Activated B cell treated with CpG ODN at 0.5 μM for 24 hours (primary cell): Measurements from ENCODE around the gene THSD4. TPM values are rescaled to one million over a fixed set of nuclear protein-coding genes. Genes with fewer than 3 reads are reported as not detected.
"Not testable (repeated sequence)": the region's sequence is repeated elsewhere in the genome, so short reads cannot be mapped to it uniquely, and the experiment has no call there.

Experiments used
- ATAC-seq: fragments of 200-7000 bp; cut with Tn5 transposase; one replicate; pipeline ENCODE4 v1.10.0; 2021; ENCODE audit warnings: low read depth, mild to moderate bottlenecking, moderate library complexity
- CTCF ChIA-PET: fragments of 350-600 bp; sonication (Branson Sonifier 250); formaldehyde crosslinking; loops from one replicate; lab custom pipeline; 2021; ENCODE audit warnings: antibody characterized with exemption; lab: Charles Lee
- POLR2A ChIA-PET: fragments of 350-600 bp; sonication (Branson Sonifier 250); formaldehyde crosslinking; loops from one replicate; lab custom pipeline; 2021; ENCODE audit warnings: antibody characterized with exemption; lab: Charles Lee
- DNase-seq: peaks from one replicate; pipeline ENCODE4 v3.0.0; 2022
- H3K27ac Mint-ChIP-seq: one replicate; pipeline ENCODE4 v1.8.0; 2020; ENCODE audit warnings: mixed read lengths
- H3K27me3 Mint-ChIP-seq: one replicate; pipeline ENCODE4 v1.8.0; 2021; ENCODE audit warnings: mixed read lengths
- H3K36me3 Mint-ChIP-seq: one replicate; pipeline ENCODE4 v1.8.0; 2021; ENCODE audit warnings: low read depth, mixed read lengths
- H3K4me1 Mint-ChIP-seq: one replicate; pipeline ENCODE4 v1.8.0; 2021; ENCODE audit warnings: mixed read lengths
- H3K4me3 Mint-ChIP-seq: one replicate; pipeline ENCODE4 v1.8.0; 2020; ENCODE audit warnings: mild to moderate bottlenecking, mixed read lengths
- H3K9me3 Mint-ChIP-seq: one replicate; pipeline ENCODE4 v1.8.0; 2020; ENCODE audit warnings: mixed read lengths
- intact Hi-C: fragments of 100-400 bp; cut with micrococcal nuclease; formaldehyde crosslinking; loops from one replicate; pipeline ENCODE4 v1.15.1; 2024
- total RNA-seq: library from RNA; stranded (reverse); gene quantifications from 2 replicates; pipeline ENCODE4 v1.2.3, GENCODE V29; 2022
- TF ChIP-seq, protein P1 (sequence below): fragments of 200-600 bp; IDR thresholded peaks from one replicate; pipeline ENCODE4 v1.8.0; 2022; ENCODE audit warnings: antibody characterized with exemption, mild to moderate bottlenecking

THSD4 gene
- total RNA-seq, 1 donor from 2014 or later: not detected

GRCh38 chr15:71316911-71317310 is 201.6 kb downstream of the THSD4 start:
- Mint-ChIP-seq H3K9me3 (peaks cover 10% of the 10 kb centered on the region), H3K27ac (no peak overlapping the region), H3K36me3 (no peaks in the 10 kb centered on the region), H3K4me3 (no peak overlapping the region), H3K27me3 (no peaks in the 10 kb centered on the region), H3K4me1 (no peaks in the 10 kb centered on the region)
- DNase-seq (no peak), ATAC-seq (no peak)
- TF ChIP-seq, protein P1, sequence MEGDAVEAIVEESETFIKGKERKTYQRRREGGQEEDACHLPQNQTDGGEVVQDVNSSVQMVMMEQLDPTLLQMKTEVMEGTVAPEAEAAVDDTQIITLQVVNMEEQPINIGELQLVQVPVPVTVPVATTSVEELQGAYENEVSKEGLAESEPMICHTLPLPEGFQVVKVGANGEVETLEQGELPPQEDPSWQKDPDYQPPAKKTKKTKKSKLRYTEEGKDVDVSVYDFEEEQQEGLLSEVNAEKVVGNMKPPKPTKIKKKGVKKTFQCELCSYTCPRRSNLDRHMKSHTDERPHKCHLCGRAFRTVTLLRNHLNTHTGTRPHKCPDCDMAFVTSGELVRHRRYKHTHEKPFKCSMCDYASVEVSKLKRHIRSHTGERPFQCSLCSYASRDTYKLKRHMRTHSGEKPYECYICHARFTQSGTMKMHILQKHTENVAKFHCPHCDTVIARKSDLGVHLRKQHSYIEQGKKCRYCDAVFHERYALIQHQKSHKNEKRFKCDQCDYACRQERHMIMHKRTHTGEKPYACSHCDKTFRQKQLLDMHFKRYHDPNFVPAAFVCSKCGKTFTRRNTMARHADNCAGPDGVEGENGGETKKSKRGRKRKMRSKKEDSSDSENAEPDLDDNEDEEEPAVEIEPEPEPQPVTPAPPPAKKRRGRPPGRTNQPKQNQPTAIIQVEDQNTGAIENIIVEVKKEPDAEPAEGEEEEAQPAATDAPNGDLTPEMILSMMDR: no peak
- intact Hi-C loops: no loop called here
- ChIA-PET CTCF (no interaction called here), POLR2A (no interaction called here)

GRCh38 chr15:71319424-71319823 is 204.2 kb downstream of the THSD4 start:
- H3K9me3 Mint-ChIP-seq, DNase-seq, H3K27me3 Mint-ChIP-seq, CTCF ChIA-PET, H3K4me1 Mint-ChIP-seq, H3K4me3 Mint-ChIP-seq, ATAC-seq, intact Hi-C loops, H3K27ac Mint-ChIP-seq, POLR2A ChIA-PET, H3K36me3 Mint-ChIP-seq: not testable (repeated sequence)

- Mint-ChIP-seq H3K9me3 (peaks cover 6% of the 10 kb centered on the region), H3K4me3 (no peak overlapping the region), H3K27me3 (no peaks in the 10 kb centered on the region), H3K4me1 (no peaks in the 10 kb centered on the region), H3K27ac (no peak overlapping the region), H3K36me3 (no peaks in the 10 kb centered on the region)
- intact Hi-C loops: no loop called here
- no peak for DNase-seq
- ATAC-seq: no peak
- ChIA-PET CTCF (no interaction called here), POLR2A (no interaction called here)
- TF ChIP-seq, protein P1: no peak
These were observed 204.7 kb downstream of the THSD4 start for GRCh38 chr15:71319935-71320334.

- no peak for ATAC-seq
- Mint-ChIP-seq H3K27ac (no peak overlapping the region), H3K4me3 (no peak overlapping the region), H3K9me3 (no peaks in the 10 kb centered on the region), H3K4me1 (no peaks in the 10 kb centered on the region), H3K27me3 (no peaks in the 10 kb centered on the region), H3K36me3 (no peaks in the 10 kb centered on the region)
- intact Hi-C loops: no loop called here
- ChIA-PET POLR2A (no interaction called here), CTCF (no interaction called here)
- TF ChIP-seq, protein P1: no peak
- no peak for DNase-seq
These were observed 207.8 kb downstream of the THSD4 start for GRCh38 chr15:71323082-71323481.

DNA sequence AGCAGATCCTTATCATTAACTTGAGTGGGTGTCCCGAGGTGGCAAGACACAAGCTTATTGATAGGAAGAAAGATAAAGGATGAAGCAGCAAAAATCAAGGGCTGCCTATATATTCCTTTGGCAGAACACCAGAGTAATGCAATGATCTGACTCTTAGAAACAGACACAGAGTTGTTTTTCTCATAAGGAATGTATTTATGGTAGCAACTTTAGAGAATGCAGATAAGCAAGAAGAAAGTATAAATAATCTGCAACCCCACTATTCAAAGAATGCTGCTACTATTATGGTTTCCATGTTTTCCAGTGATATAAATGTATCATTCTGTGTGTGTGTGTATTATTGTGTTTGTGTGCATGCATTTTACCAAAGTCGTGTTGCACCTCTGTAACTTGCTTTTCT is 208.3 kb downstream of the THSD4 start:
- POLR2A ChIA-PET: no interaction called here
- no peaks in the 10 kb centered on the region for H3K9me3 Mint-ChIP-seq

More for the DNA sequence above, 208.3 kb downstream of the THSD4 start:
- intact Hi-C loops: no loop called here
- CTCF ChIA-PET: no interaction called here
- Mint-ChIP-seq H3K27me3 (no peaks in the 10 kb centered on the region), H3K27ac (no peak overlapping the region), H3K36me3 (no peaks in the 10 kb centered on the region), H3K4me3 (no peak overlapping the region), H3K4me1 (no peaks in the 10 kb centered on the region)
- TF ChIP-seq, protein P1: no peak
- ATAC-seq (no peak), DNase-seq (no peak)
